DND-41 (cell line): ENCODE data around the gene CDC42SE1.
A peak's percentile ranks its signal among the peaks of the same experiment; 100 is the strongest.

ENCODE experiments used
- ATAC-seq: fragments of 200-7000 bp; cut with Tn5 transposase; 3 replicates; pipeline ENCODE4 v1.9.1; 2021; ENCODE audit warnings: low read depth; ENCODE audit not compliant: insufficient read depth
- DNase-seq: peaks from one replicate; pipeline ENCODE4 v3.0.0-alpha.2; 2020
- H2AFZ ChIP-seq: 2 replicates; pipeline ENCODE4 v1.6.0; 2012; ENCODE audit warnings: low read depth, low read length
- H3K27ac ChIP-seq: 2 replicates; pipeline ENCODE4 v1.5.1; 2012; ENCODE audit warnings: low read length, inconsistent platforms
- H3K27me3 ChIP-seq: fragments of 200-600 bp; sonication (generic); 2 replicates; pipeline ENCODE4 v1.6.0; 2012; ENCODE audit warnings: low read length, mild to moderate bottlenecking, inconsistent platforms; ENCODE audit not compliant: insufficient read depth, poor library complexity
- H3K36me3 ChIP-seq: 2 replicates; pipeline ENCODE4 v1.5.1; 2012; ENCODE audit warnings: low read length, inconsistent platforms; ENCODE audit not compliant: insufficient read depth
- H3K4me1 ChIP-seq: 2 replicates; pipeline ENCODE4 v1.5.1; 2012; ENCODE audit warnings: mild to moderate bottlenecking, low read length; ENCODE audit not compliant: insufficient read depth
- H3K4me2 ChIP-seq: 2 replicates; pipeline ENCODE4 v1.6.0; 2012; ENCODE audit warnings: mild to moderate bottlenecking, moderate library complexity, low read length, inconsistent platforms; ENCODE audit not compliant: insufficient read depth
- H3K4me3 ChIP-seq, 2 experiments: fragments of 200-600 bp in 1 of 2; shearing (Covaris generic) in 1 of 2; 2 replicates each; pipeline ENCODE4 v1.5.1; 2012 to 2016; ENCODE audit warnings: inconsistent platforms in 2 of 2, low read length in 2 of 2, mild to moderate bottlenecking in 2 of 2, low read depth in 1 of 2, moderate library complexity in 1 of 2
- H3K79me2 ChIP-seq: 2 replicates; pipeline ENCODE4 v1.6.0; 2012; ENCODE audit warnings: low read length, inconsistent platforms; ENCODE audit not compliant: insufficient read depth
- H3K9ac ChIP-seq: 2 replicates; pipeline ENCODE4 v1.6.0; 2012; ENCODE audit warnings: low read depth, mild to moderate bottlenecking, inconsistent platforms, low read length, moderate library complexity
- H3K9me3 ChIP-seq: 2 replicates; pipeline ENCODE4 v1.5.1; 2012; ENCODE audit warnings: low read length, moderate library complexity, mild to moderate bottlenecking, inconsistent platforms; ENCODE audit not compliant: insufficient read depth, severe bottlenecking
- H4K20me1 ChIP-seq: 2 replicates; pipeline ENCODE4 v1.6.0; 2012; ENCODE audit warnings: low read length; ENCODE audit not compliant: insufficient read depth
- EZH2 ChIP-seq: IDR thresholded peaks from 3 replicates; pipeline ENCODE4 v1.6.1; 2012; ENCODE audit warnings: borderline replicate concordance, low read depth, mild to moderate bottlenecking, moderate library complexity, low read length, inconsistent platforms; ENCODE audit not compliant: severe bottlenecking
- TF ChIP-seq, protein P1 (sequence below): IDR thresholded peaks from 2 replicates; pipeline ENCODE4 v1.5.1; 2012; ENCODE audit warnings: borderline replicate concordance, low read length, moderate library complexity, mild to moderate bottlenecking; ENCODE audit not compliant: poor library complexity, severe bottlenecking; ENCODE audit errors: extremely low read depth

The CDC42SE1 gene, protein sequence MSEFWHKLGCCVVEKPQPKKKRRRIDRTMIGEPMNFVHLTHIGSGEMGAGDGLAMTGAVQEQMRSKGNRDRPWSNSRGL

DNA sequence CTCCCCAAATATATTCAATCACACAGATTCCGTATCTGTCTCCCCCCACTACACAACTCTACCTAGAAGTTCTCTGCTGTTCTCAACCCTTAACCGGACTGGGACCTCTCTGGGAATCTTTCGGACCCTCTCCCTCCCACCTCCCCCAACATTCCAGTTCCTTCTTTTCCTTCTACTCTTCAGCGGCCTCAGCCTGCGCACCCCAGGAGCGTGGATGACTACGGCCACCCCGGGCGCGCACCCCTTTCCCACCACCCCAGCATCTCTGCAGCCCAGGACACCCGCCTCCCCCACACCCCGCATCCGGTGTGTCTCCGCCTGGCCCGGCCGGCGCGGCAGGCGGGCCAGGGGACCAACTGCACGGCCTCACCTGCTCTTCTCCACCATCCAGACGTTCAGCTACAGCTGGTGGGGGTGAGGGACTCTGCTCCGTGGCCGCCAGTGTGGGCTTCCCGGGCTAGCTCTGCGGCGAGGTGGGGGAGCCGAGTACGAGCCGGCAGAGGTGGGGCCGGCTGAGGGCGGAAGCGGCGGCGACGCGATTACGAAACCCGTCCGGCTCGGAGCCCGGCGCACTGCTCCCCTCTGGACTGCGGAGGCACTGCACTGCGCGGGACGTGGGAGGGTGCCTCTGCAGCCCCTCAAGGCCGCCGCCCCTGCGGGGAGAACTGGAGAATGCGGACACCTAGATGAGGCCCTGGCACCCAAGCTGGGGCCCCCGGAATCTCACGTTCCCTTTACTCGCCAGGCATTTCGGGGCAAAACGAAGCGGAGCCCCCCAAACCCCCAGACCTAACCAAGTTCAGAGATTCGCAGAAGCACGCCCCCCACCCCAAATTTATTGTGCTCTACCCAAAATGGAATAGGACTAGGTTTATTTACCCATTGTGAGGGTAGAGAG lies at the start of gene CDC42SE1:
CDC42SE1 (minus strand) TSS at position 514 of the 898 bp plus-strand sequence. CDS start 3,892 bp downstream, outside the sequence.
- no peak for TF ChIP-seq EZH2
- TF ChIP-seq, protein P1, sequence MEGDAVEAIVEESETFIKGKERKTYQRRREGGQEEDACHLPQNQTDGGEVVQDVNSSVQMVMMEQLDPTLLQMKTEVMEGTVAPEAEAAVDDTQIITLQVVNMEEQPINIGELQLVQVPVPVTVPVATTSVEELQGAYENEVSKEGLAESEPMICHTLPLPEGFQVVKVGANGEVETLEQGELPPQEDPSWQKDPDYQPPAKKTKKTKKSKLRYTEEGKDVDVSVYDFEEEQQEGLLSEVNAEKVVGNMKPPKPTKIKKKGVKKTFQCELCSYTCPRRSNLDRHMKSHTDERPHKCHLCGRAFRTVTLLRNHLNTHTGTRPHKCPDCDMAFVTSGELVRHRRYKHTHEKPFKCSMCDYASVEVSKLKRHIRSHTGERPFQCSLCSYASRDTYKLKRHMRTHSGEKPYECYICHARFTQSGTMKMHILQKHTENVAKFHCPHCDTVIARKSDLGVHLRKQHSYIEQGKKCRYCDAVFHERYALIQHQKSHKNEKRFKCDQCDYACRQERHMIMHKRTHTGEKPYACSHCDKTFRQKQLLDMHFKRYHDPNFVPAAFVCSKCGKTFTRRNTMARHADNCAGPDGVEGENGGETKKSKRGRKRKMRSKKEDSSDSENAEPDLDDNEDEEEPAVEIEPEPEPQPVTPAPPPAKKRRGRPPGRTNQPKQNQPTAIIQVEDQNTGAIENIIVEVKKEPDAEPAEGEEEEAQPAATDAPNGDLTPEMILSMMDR: peak; percentile 85
- H3K79me2 ChIP-seq: peaks cover 88% of the 10 kb centered on the region
- H3K9me3 ChIP-seq: no peaks in the 10 kb centered on the region
- H3K4me2 ChIP-seq: peak within 1 kb of the TSS; percentile 79
- ATAC-seq (peak; percentile 87), DNase-seq (peak; percentile 91)
- H2AFZ ChIP-seq: peak within 1 kb of the TSS; percentile 93
- peak within 1 kb of the TSS; percentile 94 for H3K27ac ChIP-seq
- peaks cover 25% of the 10 kb centered on the region for H4K20me1 ChIP-seq
- H3K36me3 ChIP-seq: peaks cover 44% of the 10 kb centered on the region
- peaks cover 70% of the 10 kb centered on the region for H3K4me1 ChIP-seq
- peak within 1 kb of the TSS; percentile 89 for H3K9ac ChIP-seq
- H3K27me3 ChIP-seq: no peaks in the 10 kb centered on the region
- peak within 1 kb of the TSS; percentile 57 to 92 for H3K4me3 ChIP-seq

DNA sequence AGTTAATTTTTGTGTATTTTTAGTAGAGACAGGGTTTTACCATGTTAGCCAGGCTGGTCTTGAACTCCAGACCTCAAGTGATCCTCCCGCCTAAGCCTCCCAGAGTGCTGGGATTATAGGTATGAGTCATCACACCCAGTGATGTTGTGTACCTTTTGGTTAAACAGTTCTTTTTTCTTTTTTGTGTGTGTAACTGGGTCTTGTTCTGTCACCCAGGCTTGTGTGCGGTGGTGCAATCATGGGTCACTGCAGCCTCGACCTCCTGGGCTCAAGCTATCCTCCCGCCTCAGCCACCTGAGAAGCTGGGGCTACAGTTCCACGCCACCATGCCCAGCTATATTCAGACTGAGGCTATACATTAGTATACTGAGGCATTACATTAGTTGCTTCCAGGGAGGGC lies 48.9 kb upstream of the CDC42SE1 start:
- H3K79me2 ChIP-seq: no peaks in the 10 kb centered on the region
- ATAC-seq (no peak), DNase-seq (no peak)
- no peaks in the 10 kb centered on the region for H3K27me3 ChIP-seq
- no peak overlapping the region for H3K27ac ChIP-seq
- H3K9me3 ChIP-seq: no peaks in the 10 kb centered on the region
- H3K4me2 ChIP-seq: no peak overlapping the region
- H3K36me3 ChIP-seq: peaks cover 10% of the 10 kb centered on the region; the same call in 1 of the 2 replicates
- H2AFZ ChIP-seq: no peak overlapping the region
- no peak overlapping the region for H3K9ac ChIP-seq
- H4K20me1 ChIP-seq: no peaks in the 10 kb centered on the region
- H3K4me3 ChIP-seq: no peak overlapping the region
- no peaks in the 10 kb centered on the region for H3K4me1 ChIP-seq
- TF ChIP-seq, protein P1: no peak
- no peak for TF ChIP-seq EZH2

DNA sequence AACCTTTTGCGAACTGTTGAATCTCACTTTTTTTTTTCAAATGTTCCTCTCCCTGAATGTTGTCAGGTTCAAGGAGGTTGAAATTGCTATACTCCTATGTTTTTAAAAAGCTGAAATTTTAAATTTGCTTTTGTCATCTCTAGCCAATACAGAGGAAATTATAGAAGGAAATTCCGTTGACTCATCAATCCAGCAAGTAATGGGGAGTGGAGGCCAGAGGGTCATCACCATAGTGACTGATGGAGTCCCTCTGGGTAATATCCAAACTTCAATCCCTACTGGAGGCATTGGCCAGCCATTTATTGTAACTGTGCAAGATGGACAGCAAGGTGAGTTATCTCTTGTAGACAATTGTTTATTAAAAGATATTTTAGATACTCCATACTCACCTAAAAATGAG lies 47.5 kb upstream of the CDC42SE1 start:
- Histone ChIP-seq H3K9ac (no peak overlapping the region), H4K20me1 (no peaks in the 10 kb centered on the region), H3K36me3 (peaks cover 10% of the 10 kb centered on the region; the same call in 1 of the 2 replicates), H2AFZ (no peak overlapping the region), H3K27ac (no peak overlapping the region), H3K27me3 (no peaks in the 10 kb centered on the region), H3K4me2 (no peak overlapping the region), H3K4me3 (no peak overlapping the region), H3K4me1 (no peaks in the 10 kb centered on the region), H3K9me3 (no peaks in the 10 kb centered on the region), H3K79me2 (no peaks in the 10 kb centered on the region)
- DNase-seq: no peak
- no peak for TF ChIP-seq EZH2
- ATAC-seq: no peak

DNA sequence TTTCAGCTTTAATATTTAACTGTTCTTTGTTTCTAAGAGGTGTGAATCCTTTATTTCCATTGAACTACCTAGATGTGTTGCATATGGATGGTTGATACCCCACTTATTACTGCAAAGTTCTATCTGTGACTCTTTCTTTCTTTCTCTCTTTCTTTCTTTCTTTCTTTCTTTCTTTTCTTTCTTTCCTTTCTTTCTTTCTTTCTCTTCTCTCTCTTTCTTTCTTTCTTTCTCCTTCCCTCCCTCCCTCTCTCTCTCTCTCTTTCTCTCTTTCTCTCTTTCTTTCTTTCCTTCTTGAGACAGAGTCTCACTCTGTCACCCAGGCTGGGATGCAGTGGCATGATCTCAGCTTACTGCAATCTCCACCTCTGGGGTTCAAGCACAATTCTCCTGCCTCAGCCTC lies 45.2 kb upstream of the CDC42SE1 start:
- H3K27ac ChIP-seq: no peak overlapping the region
- TF ChIP-seq, protein P1: no peak
- no peak for TF ChIP-seq EZH2
- H4K20me1 ChIP-seq: no peaks in the 10 kb centered on the region
- DNase-seq (no peak), ATAC-seq (no peak)
- H3K27me3 ChIP-seq: no peaks in the 10 kb centered on the region
- H3K9me3 ChIP-seq: no peaks in the 10 kb centered on the region
- no peak overlapping the region for H3K4me2 ChIP-seq
- no peak overlapping the region for H2AFZ ChIP-seq
- H3K36me3 ChIP-seq: peaks cover 10% of the 10 kb centered on the region
- no peaks in the 10 kb centered on the region for H3K4me1 ChIP-seq
- no peak overlapping the region for H3K4me3 ChIP-seq
- no peaks in the 10 kb centered on the region for H3K79me2 ChIP-seq
- H3K9ac ChIP-seq: no peak overlapping the region
